ENCODE measurements around the gene RNF213.

GRCh38 chr17:80446645-80447405 is 186.2 kb downstream of the RNF213 start:
- TF ChIP-seq, protein P1, sequence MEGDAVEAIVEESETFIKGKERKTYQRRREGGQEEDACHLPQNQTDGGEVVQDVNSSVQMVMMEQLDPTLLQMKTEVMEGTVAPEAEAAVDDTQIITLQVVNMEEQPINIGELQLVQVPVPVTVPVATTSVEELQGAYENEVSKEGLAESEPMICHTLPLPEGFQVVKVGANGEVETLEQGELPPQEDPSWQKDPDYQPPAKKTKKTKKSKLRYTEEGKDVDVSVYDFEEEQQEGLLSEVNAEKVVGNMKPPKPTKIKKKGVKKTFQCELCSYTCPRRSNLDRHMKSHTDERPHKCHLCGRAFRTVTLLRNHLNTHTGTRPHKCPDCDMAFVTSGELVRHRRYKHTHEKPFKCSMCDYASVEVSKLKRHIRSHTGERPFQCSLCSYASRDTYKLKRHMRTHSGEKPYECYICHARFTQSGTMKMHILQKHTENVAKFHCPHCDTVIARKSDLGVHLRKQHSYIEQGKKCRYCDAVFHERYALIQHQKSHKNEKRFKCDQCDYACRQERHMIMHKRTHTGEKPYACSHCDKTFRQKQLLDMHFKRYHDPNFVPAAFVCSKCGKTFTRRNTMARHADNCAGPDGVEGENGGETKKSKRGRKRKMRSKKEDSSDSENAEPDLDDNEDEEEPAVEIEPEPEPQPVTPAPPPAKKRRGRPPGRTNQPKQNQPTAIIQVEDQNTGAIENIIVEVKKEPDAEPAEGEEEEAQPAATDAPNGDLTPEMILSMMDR (IDR thresholded peaks at IDR 0.05) = no peak
- TF ChIP-seq POLR2A (IDR thresholded peaks at IDR 0.05) = no peak
